Hepatocyte (in vitro differentiated cells): Measurements from ENCODE around the gene GTF2E1. TPM values are rescaled to one million over a fixed set of nuclear protein-coding genes. Genes with fewer than 3 reads are reported as not detected.

ENCODE experiments used
- DNase-seq: peaks from one replicate; pipeline ENCODE4 v3.0.0-alpha.2; 2016; ENCODE audit warnings: low spot score
- H2AFZ ChIP-seq: fragments of 200-600 bp; sonication (generic); 2 replicates; pipeline ENCODE4 v1.6.0; 2016; ENCODE audit warnings: antibody characterized with exemption, mild to moderate bottlenecking
- H3K27ac ChIP-seq: fragments of 200-600 bp; sonication (generic); 2 replicates; pipeline ENCODE4 v1.5.1; 2016; ENCODE audit warnings: mild to moderate bottlenecking
- H3K27me3 ChIP-seq: fragments of 200-600 bp; sonication (generic); 2 replicates; pipeline ENCODE4 v1.6.1; 2016
- H3K36me3 ChIP-seq: fragments of 200-600 bp; sonication (generic); replicated peaks from 2 replicates; pipeline ENCODE4 v1.5.1; 2016; ENCODE audit warnings: low read depth; ENCODE audit not compliant: insufficient read depth
- H3K4me1 ChIP-seq: fragments of 200-600 bp; sonication (generic); 2 replicates; pipeline ENCODE4 v1.5.1; 2016; ENCODE audit warnings: mild to moderate bottlenecking, moderate library complexity; ENCODE audit not compliant: insufficient read depth
- H3K4me2 ChIP-seq: fragments of 200-600 bp; sonication (generic); 2 replicates; pipeline ENCODE4 v1.6.0; 2016
- H3K4me3 ChIP-seq: fragments of 200-600 bp; sonication (generic); 2 replicates; pipeline ENCODE4 v1.5.1; 2016; ENCODE audit warnings: mild to moderate bottlenecking
- H3K79me2 ChIP-seq: fragments of 200-600 bp; sonication (generic); 2 replicates; pipeline ENCODE4 v1.6.0; 2017; ENCODE audit warnings: mild to moderate bottlenecking
- H3K9me2 ChIP-seq: fragments of 200-600 bp; sonication (generic); replicated peaks from 2 replicates; pipeline ENCODE4 v1.6.0; 2017; ENCODE audit warnings: mild to moderate bottlenecking; ENCODE audit not compliant: insufficient read depth
- H3K9me3 ChIP-seq: fragments of 200-600 bp; sonication (generic); 2 replicates; pipeline ENCODE4 v1.5.1; 2016; ENCODE audit warnings: low read depth, mild to moderate bottlenecking
- H4K20me1 ChIP-seq: fragments of 200-600 bp; sonication (generic); 2 replicates; pipeline ENCODE4 v1.6.0; 2016; ENCODE audit warnings: mild to moderate bottlenecking; ENCODE audit not compliant: insufficient read depth, poor library complexity, severe bottlenecking
- CTCF ChIP-seq: fragments of 200-600 bp; sonication (generic); IDR thresholded peaks from 2 replicates; pipeline ENCODE4 v1.5.1; 2016; ENCODE audit warnings: antibody characterized with exemption, mild to moderate bottlenecking; ENCODE audit not compliant: poor library complexity
- EZH2 ChIP-seq: fragments of 200-600 bp; sonication (generic); IDR thresholded peaks from 2 replicates; pipeline ENCODE4 v1.6.1; 2016; ENCODE audit warnings: antibody characterized with exemption, mild to moderate bottlenecking, borderline replicate concordance
- EZH2phosphoT487 ChIP-seq: fragments of 200-600 bp; sonication (generic); IDR thresholded peaks from one replicate; pipeline ENCODE4 v1.6.1; 2018; ENCODE audit warnings: antibody characterized with exemption, mild to moderate bottlenecking, low read depth, moderate library complexity; ENCODE audit not compliant: unreplicated experiment, severe bottlenecking
- WGBS: methylation state at CpG from one replicate; pipeline ENCODE4 v1.1.6; 2016; ENCODE audit warnings: low lambda C conversion rate; ENCODE audit errors: missing lambda C conversion rate; 5-methylcytosine and 5-hydroxymethylcytosine counted together
- polyA plus RNA-seq: library from polyadenylated mRNA; unstranded; fragments of >200 nt; fragmentation: Nextera tagmentation; extraction: Ambion mirVana; gene quantifications from 2 replicates; pipeline ENCODE4 v1.2.1, GENCODE V29; 2016
- total RNA-seq: library from RNA; depleted of rRNA; stranded (reverse); fragments of >200 nt; gene quantifications from 2 replicates; pipeline ENCODE4 v1.2.3, GENCODE V29; 2014

GTF2E1 gene
- total and polyA plus RNA-seq, 2 experiments from 2014 or later: 7.5 to 9.2 TPM

GRCh38 chr3:120795017-120795648 is 52.6 kb downstream of the GTF2E1 start:
- no peaks in the 10 kb centered on the region for H3K9me3 ChIP-seq
- H4K20me1 ChIP-seq: no peaks in the 10 kb centered on the region
- H3K4me3 ChIP-seq: no peak overlapping the region
- H3K27ac ChIP-seq: no peak overlapping the region
- 42% methylated on average over 5 of the region's 5 CpGs for WGBS
- H3K4me2 ChIP-seq: no peak overlapping the region
- DNase-seq: peak; percentile 77
- H3K4me1 ChIP-seq: no peaks in the 10 kb centered on the region
- no peaks in the 10 kb centered on the region for H3K9me2 ChIP-seq
- no peak overlapping the region for H2AFZ ChIP-seq
- no peaks in the 10 kb centered on the region for H3K27me3 ChIP-seq
- peak; percentile 71 for TF ChIP-seq CTCF
- TF ChIP-seq EZH2: no peak
- H3K79me2 ChIP-seq: no peaks in the 10 kb centered on the region
- no peaks in the 10 kb centered on the region for H3K36me3 ChIP-seq

GRCh38 chr3:120795959-120796358 is 53.4 kb downstream of the GTF2E1 start:
- Histone ChIP-seq H3K9me2 (no peaks in the 10 kb centered on the region), H3K36me3 (no peaks in the 10 kb centered on the region), H3K27ac (no peak overlapping the region), H3K79me2 (no peaks in the 10 kb centered on the region), H3K9me3 (no peaks in the 10 kb centered on the region), H2AFZ (no peak overlapping the region), H4K20me1 (no peaks in the 10 kb centered on the region), H3K4me1 (no peaks in the 10 kb centered on the region), H3K4me2 (no peak overlapping the region), H3K4me3 (no peak overlapping the region), H3K27me3 (no peaks in the 10 kb centered on the region)
- TF ChIP-seq CTCF (no peak), EZH2phosphoT487 (no peak), EZH2 (no peak)
- WGBS: 64% methylated on average over 2 of the region's 2 CpGs
- DNase-seq: no peak

- Histone ChIP-seq H3K36me3 (no peaks in the 10 kb centered on the region), H2AFZ (no peak overlapping the region), H3K27ac (no peak overlapping the region), H3K27me3 (no peaks in the 10 kb centered on the region), H3K79me2 (no peaks in the 10 kb centered on the region), H4K20me1 (no peaks in the 10 kb centered on the region), H3K4me3 (no peak overlapping the region), H3K4me2 (no peak overlapping the region), H3K9me3 (no peaks in the 10 kb centered on the region), H3K9me2 (no peaks in the 10 kb centered on the region), H3K4me1 (no peaks in the 10 kb centered on the region)
- DNase-seq: no peak
- WGBS: 74% methylated on average over 6 of the region's 6 CpGs
- no peak for TF ChIP-seq EZH2
- TF ChIP-seq EZH2phosphoT487: no peak
- TF ChIP-seq CTCF: no peak
Observed at GRCh38 chr3:120796976-120797375, 54.4 kb downstream of the GTF2E1 start.

GRCh38 chr3:120797857-120798256 is 55.3 kb downstream of the GTF2E1 start:
- H3K27ac ChIP-seq: peak overlapping the region; percentile 13
- DNase-seq: no peak
- H2AFZ ChIP-seq: no peak overlapping the region
- H3K4me3 ChIP-seq: no peak overlapping the region
- no peaks in the 10 kb centered on the region for H3K79me2 ChIP-seq
- TF ChIP-seq CTCF: no peak
- TF ChIP-seq EZH2: no peak
- TF ChIP-seq EZH2phosphoT487: no peak
- H3K9me2 ChIP-seq: no peaks in the 10 kb centered on the region
- no peak overlapping the region for H3K4me2 ChIP-seq
- H3K27me3 ChIP-seq: no peaks in the 10 kb centered on the region
- 75% methylated on average over 2 of the region's 2 CpGs for WGBS
- no peaks in the 10 kb centered on the region for H3K36me3 ChIP-seq
- H3K4me1 ChIP-seq: no peaks in the 10 kb centered on the region
- no peaks in the 10 kb centered on the region for H3K9me3 ChIP-seq
- no peaks in the 10 kb centered on the region for H4K20me1 ChIP-seq
